Activated T-cell treated with anti-CD3 and anti-CD28 coated beads, Interleukin-2, amount 50 U/mL, for 4 hours (primary cell): Measurements from ENCODE around the gene PPP2R5A. TPM values are rescaled to one million over a fixed set of nuclear protein-coding genes. Genes with fewer than 3 reads are reported as not detected.
A peak's percentile ranks its signal among the peaks of the same experiment; 100 is the strongest.

Experiments
- ATAC-seq, 2 donors: fragments of 200-7000 bp; cut with Tn5 transposase; one replicate each; pipeline ENCODE4 v1.10.0; 2021
- DNase-seq: peaks from one replicate; pipeline ENCODE4 v3.0.0-alpha.2; 2020
- H3K27me3 Mint-ChIP-seq: one replicate; pipeline ENCODE4 v1.8.0; 2021; ENCODE audit warnings: low read depth, mixed read lengths
- H3K36me3 Mint-ChIP-seq: one replicate; pipeline ENCODE4 v1.8.0; 2022; ENCODE audit warnings: mixed read lengths; ENCODE audit not compliant: insufficient read depth
- H3K4me1 Mint-ChIP-seq: one replicate; pipeline ENCODE4 v1.8.0; 2021; ENCODE audit warnings: low read depth, mixed read lengths
- H3K4me3 Mint-ChIP-seq: one replicate; pipeline ENCODE4 v1.8.0; 2021; ENCODE audit warnings: mild to moderate bottlenecking, moderate library complexity, mixed read lengths
- H3K9me3 Mint-ChIP-seq: one replicate; pipeline ENCODE4 v1.8.0; 2021; ENCODE audit warnings: mixed read lengths
- total RNA-seq, 3 donors: library from RNA; stranded (reverse); gene quantifications; one replicate each; pipeline ENCODE4 v1.2.1, GENCODE V29; 2021

PPP2R5A gene
- total RNA-seq, 3 donors from 2014 or later, result 36.2 to 41.4 (median 41.0) TPM

DNA sequence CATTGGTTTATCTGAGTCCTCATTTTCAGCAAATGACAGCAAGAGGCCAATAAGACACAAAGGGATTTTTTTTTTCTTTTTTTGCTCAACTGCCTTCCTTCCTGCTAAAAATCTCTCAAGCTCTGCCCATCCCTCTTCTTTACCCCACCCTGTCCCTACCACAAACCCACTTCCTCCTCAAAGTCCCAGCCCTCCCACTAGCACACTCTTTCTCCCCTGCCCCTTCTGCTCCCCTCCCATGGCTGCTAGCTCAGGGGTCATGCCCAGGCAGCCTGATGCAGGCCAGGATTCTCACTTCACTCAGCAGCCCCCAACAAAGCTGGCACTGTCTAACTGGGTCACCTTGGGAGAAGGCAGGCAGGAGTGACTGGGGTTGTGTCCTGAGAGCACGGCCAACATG is 28.8 kb upstream of the PPP2R5A start:
- DNase-seq (no peak), ATAC-seq (peak; percentile 16 to 38)
- H3K4me1 Mint-ChIP-seq, result peaks cover 84% of the 10 kb centered on the region
- H3K4me3 Mint-ChIP-seq, result peak overlapping the region; percentile 52
- no peaks in the 10 kb centered on the region for H3K27me3 Mint-ChIP-seq
- H3K9me3 Mint-ChIP-seq, result no peaks in the 10 kb centered on the region
- no peaks in the 10 kb centered on the region for H3K36me3 Mint-ChIP-seq

DNA sequence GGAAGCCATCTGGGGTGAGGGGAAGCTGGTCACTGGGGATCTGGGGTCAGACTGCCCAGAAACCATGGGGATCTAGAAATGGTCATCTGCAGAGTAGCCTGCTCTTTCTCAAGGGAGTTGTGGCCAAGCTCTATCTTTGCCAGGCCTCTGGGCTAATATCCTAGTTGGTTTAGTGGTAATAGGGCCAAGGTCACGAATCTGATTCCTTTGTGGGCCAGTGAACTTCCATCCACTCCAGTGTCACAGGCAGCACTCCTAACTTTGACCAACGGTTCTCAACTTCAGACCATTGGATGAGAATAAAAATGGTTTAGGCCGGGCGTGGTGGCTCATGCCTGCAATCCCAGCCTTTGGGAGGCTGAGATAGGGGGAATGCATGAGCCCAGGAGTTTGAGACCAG is 28.1 kb upstream of the PPP2R5A start:
- Mint-ChIP-seq H3K4me1 (peaks cover 83% of the 10 kb centered on the region), H3K36me3 (no peaks in the 10 kb centered on the region), H3K4me3 (no peak overlapping the region), H3K27me3 (no peaks in the 10 kb centered on the region), H3K9me3 (no peaks in the 10 kb centered on the region)
- DNase-seq, result no peak
- no peak for ATAC-seq

DNA sequence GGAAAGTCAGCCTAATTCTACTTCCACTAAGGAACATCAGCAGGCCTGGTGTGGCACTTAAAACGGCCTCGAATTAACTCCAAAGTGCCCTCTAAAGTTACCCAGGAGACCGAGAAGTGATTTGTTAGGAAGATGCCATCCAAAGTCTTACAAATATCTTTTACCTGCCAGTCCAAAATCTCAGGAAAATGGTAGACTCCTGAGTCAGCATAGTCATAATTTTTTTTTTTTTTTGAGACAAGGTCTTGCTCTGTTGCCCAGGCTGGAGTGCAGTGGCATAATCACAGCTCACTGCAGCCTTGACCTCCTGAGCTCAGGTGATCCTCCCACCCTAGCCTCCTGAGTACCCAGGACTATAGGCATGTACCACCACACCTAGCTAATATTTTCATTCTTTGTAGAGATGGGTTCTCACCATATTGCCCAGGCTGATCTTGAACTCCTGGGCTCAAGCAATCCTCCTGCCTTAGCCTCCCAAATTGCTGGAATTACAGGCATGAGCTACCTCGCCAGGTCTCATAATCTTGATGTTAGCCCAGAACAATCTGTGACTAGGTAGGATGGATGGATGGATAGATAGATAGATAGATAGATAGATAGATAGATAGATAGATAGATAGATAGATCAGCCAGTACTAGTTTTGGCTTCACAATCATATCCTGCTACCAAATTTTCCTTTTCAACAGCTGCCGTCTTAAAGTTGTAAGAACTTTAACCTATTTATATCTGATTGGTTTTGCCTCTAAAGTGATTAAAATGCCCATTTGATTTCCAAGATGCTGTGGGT is 25.3 kb upstream of the PPP2R5A start:
- ATAC-seq (no peak), DNase-seq (no peak)
- Mint-ChIP-seq H3K4me1 (peaks cover 60% of the 10 kb centered on the region), H3K4me3 (no peak overlapping the region), H3K9me3 (no peaks in the 10 kb centered on the region), H3K36me3 (no peaks in the 10 kb centered on the region), H3K27me3 (no peaks in the 10 kb centered on the region)

DNA sequence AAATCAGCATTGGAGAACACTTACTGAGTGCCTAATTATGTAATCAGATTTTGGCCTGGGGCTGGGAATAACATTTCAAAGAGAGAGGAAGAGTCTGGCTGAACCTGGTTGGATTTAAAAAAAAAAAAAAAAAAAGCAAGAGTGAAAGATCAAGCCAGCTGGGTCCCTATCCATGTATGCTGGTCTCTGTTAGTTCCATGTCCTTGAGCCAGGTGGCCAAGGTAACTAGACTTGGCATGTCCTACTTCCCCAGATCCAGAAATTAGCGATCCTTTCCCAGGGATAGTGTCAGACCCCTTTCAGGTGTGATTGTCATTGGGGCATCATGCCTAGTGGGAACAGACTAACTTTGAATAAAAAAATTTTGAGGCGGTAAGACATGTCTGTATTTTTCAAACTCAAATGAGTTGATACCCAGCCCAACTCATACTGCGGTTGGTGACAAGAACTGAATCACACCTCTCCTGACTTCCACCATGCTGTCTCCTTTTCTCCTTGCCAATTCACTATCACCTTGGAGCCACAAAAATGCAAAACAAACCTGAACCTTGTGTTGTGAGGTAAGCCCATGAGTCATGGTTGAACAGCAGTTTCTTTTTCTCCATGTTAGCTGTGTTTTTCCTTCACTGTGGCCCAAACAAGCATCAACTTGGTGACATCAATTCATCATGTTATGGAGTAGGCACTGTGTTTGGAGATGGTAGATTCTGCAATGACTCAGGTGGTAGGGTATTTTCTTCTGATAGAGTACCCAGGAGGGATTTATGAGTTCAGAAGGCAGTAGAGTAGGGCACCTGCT is 24.5 kb upstream of the PPP2R5A start:
- Mint-ChIP-seq H3K27me3 (no peaks in the 10 kb centered on the region), H3K9me3 (no peaks in the 10 kb centered on the region), H3K4me1 (peaks cover 51% of the 10 kb centered on the region), H3K36me3 (no peaks in the 10 kb centered on the region), H3K4me3 (no peak overlapping the region)
- DNase-seq, result no peak
- ATAC-seq, result peak; percentile 82 to 83

DNA sequence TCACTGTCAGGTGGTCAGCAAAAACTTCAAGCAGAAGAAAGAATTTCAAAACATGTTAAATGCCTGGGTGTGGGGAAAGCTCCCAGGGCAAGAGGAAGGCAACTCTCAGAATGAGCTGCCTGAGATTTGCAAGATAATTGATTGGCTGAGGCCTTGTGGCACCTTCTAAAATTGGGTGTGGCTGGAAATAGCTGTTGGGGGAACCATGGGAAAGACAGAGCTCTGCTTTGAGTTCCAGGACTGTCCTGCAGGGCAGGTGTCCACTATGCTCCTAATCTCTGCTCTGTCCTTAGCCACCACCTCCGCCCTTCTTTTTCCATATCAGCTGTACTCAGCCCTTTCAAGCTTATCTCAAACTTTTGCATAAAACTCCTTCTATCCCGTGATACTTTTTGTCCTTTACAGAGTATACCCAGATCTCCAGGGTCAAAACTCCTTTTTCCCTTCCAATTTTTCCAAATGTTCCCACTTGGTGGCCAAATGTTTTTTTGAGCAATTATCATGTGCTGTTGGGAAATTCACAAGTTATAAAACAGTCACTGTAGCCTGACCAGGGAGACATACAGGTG is 23.8 kb upstream of the PPP2R5A start:
- DNase-seq (no peak), ATAC-seq (no peak)
- no peaks in the 10 kb centered on the region for H3K27me3 Mint-ChIP-seq
- H3K9me3 Mint-ChIP-seq, result no peaks in the 10 kb centered on the region
- H3K36me3 Mint-ChIP-seq, result no peaks in the 10 kb centered on the region
- no peak overlapping the region for H3K4me3 Mint-ChIP-seq
- H3K4me1 Mint-ChIP-seq, result peaks cover 44% of the 10 kb centered on the region

DNA sequence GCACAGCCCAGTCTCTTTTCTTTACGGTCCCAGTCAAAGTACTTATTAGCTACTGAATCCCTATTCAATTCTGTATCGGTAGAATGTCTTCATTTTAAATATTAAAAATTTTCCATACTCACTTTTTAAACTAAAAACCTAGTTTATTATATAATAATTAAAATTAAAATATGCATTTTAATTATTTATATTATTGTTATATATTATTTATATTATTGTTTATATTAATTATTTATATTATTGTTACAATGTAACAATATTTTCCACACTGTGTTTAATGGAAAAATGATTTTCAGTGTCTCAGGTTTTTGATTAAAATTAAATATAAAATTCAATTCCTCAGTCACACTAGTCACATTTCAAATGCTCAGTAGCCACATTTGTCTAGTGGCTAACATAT is 18.2 kb upstream of the PPP2R5A start:
- Mint-ChIP-seq H3K4me1 (peaks cover 1% of the 10 kb centered on the region), H3K27me3 (no peaks in the 10 kb centered on the region), H3K9me3 (no peaks in the 10 kb centered on the region), H3K4me3 (no peak overlapping the region), H3K36me3 (no peaks in the 10 kb centered on the region)
- DNase-seq (no peak), ATAC-seq (no peak)

DNA sequence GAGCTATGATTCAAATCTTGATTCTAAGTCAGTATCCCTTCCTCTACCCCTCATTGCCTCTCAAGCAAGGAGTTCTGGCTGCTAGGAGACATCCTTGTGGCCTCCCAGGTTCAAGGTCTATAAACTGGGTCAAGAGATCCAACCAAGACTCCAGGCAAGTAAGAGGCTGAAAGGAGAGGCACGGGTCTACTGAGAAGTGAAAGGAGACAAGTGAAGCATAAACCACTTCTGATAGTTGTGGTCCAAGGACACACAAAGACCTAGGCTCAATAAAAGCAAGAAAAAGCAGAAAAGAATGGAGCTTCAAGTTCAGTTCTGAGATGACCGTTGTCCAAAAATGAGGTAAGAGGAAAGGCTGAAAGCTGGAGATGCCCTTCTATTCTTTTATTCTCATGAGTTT is 17.8 kb upstream of the PPP2R5A start:
- DNase-seq (no peak), ATAC-seq (no peak)
- H3K9me3 Mint-ChIP-seq, result no peaks in the 10 kb centered on the region
- no peaks in the 10 kb centered on the region for H3K27me3 Mint-ChIP-seq
- no peaks in the 10 kb centered on the region for H3K4me1 Mint-ChIP-seq
- no peak overlapping the region for H3K4me3 Mint-ChIP-seq
- no peaks in the 10 kb centered on the region for H3K36me3 Mint-ChIP-seq

DNA sequence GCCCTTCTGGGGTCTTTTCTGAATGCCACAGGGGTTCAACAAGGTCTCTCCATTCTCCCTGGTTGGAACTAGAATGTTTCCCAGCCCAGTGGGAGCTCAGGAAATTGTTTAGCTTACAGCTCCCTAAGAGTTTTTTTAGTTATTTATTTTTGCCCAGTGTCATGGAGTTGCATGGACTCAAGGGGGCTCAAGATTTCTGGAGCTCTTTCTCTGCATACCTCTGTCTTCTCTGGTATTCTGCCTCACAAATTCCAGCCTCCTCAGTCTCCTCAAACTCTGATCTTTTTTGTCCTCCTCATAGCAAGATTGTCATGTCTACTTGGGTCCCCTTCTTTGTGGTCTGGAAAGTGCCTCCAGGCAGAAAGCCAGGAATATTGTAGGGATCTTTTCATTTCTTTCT is 15.9 kb upstream of the PPP2R5A start:
- no peaks in the 10 kb centered on the region for H3K4me1 Mint-ChIP-seq
- no peak overlapping the region for H3K4me3 Mint-ChIP-seq
- ATAC-seq, result no peak
- no peaks in the 10 kb centered on the region for H3K36me3 Mint-ChIP-seq
- no peak for DNase-seq
- no peaks in the 10 kb centered on the region for H3K9me3 Mint-ChIP-seq
- no peaks in the 10 kb centered on the region for H3K27me3 Mint-ChIP-seq

DNA sequence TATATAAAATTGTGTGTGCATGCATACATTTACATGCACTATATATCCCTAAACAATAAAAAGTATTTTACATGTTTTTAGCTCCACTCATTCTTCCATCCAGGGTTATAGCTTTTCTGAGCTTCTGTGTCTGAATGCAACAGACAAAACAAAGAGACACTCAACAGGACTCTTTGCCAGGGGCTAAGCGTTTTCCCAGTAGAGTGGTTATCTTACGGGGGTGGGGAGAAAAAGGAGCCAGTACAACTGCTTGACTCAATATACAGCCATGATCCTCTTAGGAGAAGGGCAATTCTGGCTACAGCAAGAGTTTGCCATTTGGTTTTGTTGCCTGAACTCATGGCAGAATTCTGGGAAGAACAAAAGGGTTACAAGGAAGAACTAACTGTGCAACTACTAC is 14.6 kb upstream of the PPP2R5A start:
- no peaks in the 10 kb centered on the region for H3K27me3 Mint-ChIP-seq
- H3K36me3 Mint-ChIP-seq, result no peaks in the 10 kb centered on the region
- no peak for DNase-seq
- no peak overlapping the region for H3K4me3 Mint-ChIP-seq
- H3K9me3 Mint-ChIP-seq, result no peaks in the 10 kb centered on the region
- no peak for ATAC-seq
- H3K4me1 Mint-ChIP-seq, result no peaks in the 10 kb centered on the region

DNA sequence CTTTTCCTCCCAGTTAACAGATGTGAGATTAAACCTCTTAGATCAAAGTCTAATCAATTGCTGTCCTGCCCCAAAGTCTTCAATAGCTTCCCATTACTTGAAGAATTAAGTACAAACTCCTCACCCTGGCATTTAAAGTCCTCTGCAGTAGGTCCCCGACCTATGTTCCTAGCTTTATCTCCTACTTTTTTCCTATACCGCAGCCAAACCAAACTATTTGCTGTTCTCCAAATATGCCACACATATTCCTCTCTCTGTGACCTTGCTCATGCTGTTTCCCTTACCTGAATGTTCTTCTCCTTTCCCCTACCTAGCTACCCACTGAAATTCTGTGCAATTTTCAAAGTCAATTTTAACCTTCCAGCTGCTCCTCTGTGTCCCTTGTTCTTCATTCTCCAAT is 14.0 kb upstream of the PPP2R5A start:
- no peaks in the 10 kb centered on the region for H3K27me3 Mint-ChIP-seq
- H3K9me3 Mint-ChIP-seq, result no peaks in the 10 kb centered on the region
- ATAC-seq, result no peak
- no peak overlapping the region for H3K4me3 Mint-ChIP-seq
- DNase-seq, result no peak
- H3K4me1 Mint-ChIP-seq, result no peaks in the 10 kb centered on the region
- H3K36me3 Mint-ChIP-seq, result no peaks in the 10 kb centered on the region

DNA sequence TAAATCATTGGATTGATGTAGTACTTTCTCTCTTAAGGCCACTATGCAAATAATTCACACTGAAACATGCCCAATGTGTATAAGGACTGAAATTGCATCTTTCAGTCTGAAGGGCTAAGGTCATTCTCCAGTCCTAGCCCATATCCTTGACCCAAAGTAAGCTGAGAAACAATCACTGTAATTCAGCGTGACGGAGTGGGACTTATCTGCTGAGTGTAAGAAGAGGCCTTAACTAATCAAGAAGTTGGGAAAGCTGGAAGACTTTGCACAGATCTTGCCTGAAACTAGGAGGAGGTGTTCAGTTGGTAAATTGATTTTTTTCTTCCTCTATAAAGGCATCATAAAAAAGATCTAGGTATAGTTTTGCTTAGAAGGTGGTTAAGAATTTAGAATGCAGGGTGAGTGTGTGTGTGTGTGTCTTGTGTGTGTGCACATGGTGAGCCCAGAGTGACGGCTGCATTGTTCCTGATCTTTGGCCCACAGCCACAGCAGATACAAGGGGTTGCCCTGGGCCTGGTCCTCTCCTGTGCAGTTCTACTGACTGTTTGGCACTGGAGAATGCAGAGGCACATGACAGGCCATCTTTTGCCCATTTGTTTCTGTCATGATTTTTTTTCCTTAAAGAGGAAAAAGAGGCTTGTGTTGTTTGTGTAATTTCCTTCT is 13.3 kb upstream of the PPP2R5A start:
- no peak overlapping the region for H3K4me3 Mint-ChIP-seq
- H3K27me3 Mint-ChIP-seq, result no peaks in the 10 kb centered on the region
- H3K36me3 Mint-ChIP-seq, result no peaks in the 10 kb centered on the region
- DNase-seq (no peak), ATAC-seq (no peak)
- no peaks in the 10 kb centered on the region for H3K4me1 Mint-ChIP-seq
- H3K9me3 Mint-ChIP-seq, result no peaks in the 10 kb centered on the region

DNA sequence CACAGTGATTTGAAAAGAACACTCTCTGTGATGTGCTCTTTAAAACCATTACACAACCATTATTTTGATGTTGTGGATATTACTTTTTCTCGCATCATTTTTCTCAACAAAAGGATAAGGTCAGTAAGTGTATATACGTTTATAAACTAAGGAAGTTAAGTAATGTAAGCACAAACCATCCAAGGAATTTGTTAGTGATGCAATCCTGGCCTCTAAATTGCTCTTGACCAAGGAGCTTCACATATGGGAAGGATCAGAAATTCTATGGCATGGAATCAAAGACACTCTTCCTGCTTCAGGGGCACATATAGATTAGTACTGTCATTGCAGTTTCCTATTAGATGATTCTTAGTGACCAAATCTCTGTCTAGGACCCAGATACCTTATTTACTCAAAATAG is 3.6 kb upstream of the PPP2R5A start:
- H3K4me1 Mint-ChIP-seq, result peaks cover 18% of the 10 kb centered on the region
- no peaks in the 10 kb centered on the region for H3K9me3 Mint-ChIP-seq
- H3K27me3 Mint-ChIP-seq, result no peaks in the 10 kb centered on the region
- no peak overlapping the region for H3K4me3 Mint-ChIP-seq
- no peak for ATAC-seq
- no peaks in the 10 kb centered on the region for H3K36me3 Mint-ChIP-seq
- DNase-seq, result no peak

DNA sequence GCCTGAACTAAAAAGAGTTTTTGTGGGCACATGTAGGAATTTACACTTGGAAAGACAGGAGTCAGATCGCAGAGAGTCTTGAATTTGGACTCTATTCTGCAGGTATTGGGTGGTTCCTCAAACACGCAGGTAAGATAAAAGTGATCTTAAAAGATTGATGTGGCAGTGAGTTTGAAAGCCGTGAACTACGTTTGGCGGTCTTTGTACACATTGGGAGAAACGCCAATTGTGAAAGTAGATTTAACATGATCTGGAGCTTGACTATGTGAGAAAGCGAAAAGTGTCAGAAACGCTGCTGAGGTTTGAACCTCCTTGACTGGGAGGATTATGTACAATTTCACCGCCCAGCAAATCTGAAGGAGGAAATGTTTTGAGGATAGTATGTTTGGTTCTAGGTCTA is 1.5 kb upstream of the PPP2R5A start:
- H3K4me3 Mint-ChIP-seq, result peak overlapping the region; percentile 95
- H3K4me1 Mint-ChIP-seq, result peaks cover 31% of the 10 kb centered on the region
- ATAC-seq (no peak), DNase-seq (no peak)
- no peaks in the 10 kb centered on the region for H3K27me3 Mint-ChIP-seq
- H3K9me3 Mint-ChIP-seq, result no peaks in the 10 kb centered on the region
- no peaks in the 10 kb centered on the region for H3K36me3 Mint-ChIP-seq

DNA sequence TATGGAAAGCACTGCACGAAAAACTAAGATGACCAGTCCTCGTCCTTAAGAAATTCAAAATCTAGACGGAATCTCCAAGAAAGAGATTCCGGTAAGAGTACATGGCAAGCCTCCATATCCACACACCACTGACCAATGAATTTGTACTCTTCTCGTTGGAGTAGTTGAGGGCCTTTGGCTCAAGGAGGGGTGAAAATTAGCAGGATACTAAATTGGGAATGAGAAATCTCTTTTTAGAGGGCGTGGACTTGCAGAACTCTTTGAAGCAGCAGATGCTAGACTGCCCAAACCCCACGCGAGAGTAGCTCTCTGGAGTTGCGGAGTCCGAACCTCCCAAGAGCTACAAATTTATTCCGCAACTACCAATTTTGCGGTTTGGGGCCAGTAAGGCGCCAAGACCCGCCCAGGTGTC is 872 bp upstream of the PPP2R5A start:
- H3K4me1 Mint-ChIP-seq, result peaks cover 34% of the 10 kb centered on the region

More for the DNA sequence above, 872 bp upstream of the PPP2R5A start:
- Mint-ChIP-seq H3K4me3 (peak overlapping the region; percentile 95), H3K36me3 (no peaks in the 10 kb centered on the region), H3K27me3 (no peaks in the 10 kb centered on the region), H3K9me3 (no peaks in the 10 kb centered on the region)
- no peak for DNase-seq
- no peak for ATAC-seq
